Neutrophil (primary cell): ENCODE results near the gene INPP5A.
A peak's percentile ranks its signal among the peaks of the same experiment; 100 is the strongest.

ENCODE experiments used
- H3K27ac ChIP-seq: fragments of 200-600 bp; sonication (generic); 2 replicates; pipeline ENCODE4 v1.5.1; 2016; ENCODE audit warnings: mild to moderate bottlenecking, moderate library complexity
- H3K27me3 ChIP-seq: fragments of 200-600 bp; sonication (generic); 2 replicates; pipeline ENCODE4 v1.6.0; 2016; ENCODE audit warnings: mild to moderate bottlenecking
- H3K36me3 ChIP-seq: fragments of 200-600 bp; sonication (generic); 2 replicates; pipeline ENCODE4 v1.5.1; 2017
- H3K4me1 ChIP-seq, 2 experiments: fragments of 200-600 bp in 1 of 2; sonication (generic) in 1 of 2; 1 replicate in 1 of 2; 2 replicates in 1 of 2; pipeline versions ENCODE4 v1.5.1 to v1.6.1; 2013 to 2016; ENCODE audit warnings: low read depth in 1 of 2, low read length in 1 of 2, mild to moderate bottlenecking in 1 of 2, moderate library complexity in 1 of 2; ENCODE audit not compliant: control insufficient read depth in 1 of 2, insufficient read depth in 1 of 2
- H3K4me3 ChIP-seq, 2 experiments: fragments of 200-600 bp in 1 of 2; sonication (generic) in 1 of 2; 1 replicate in 1 of 2; 2 replicates in 1 of 2; pipeline ENCODE4 v1.5.1; 2013 to 2016; ENCODE audit warnings: low read depth in 1 of 2, low read length in 1 of 2, mild to moderate bottlenecking in 1 of 2, moderate library complexity in 1 of 2
- H3K9me3 ChIP-seq: fragments of 200-600 bp; sonication (generic); 2 replicates; pipeline ENCODE4 v1.5.1; 2016
- CTCF ChIP-seq: fragments of 200-600 bp; sonication (generic); IDR thresholded peaks from 2 replicates; pipeline ENCODE4 v1.5.1; 2016; ENCODE audit warnings: antibody characterized with exemption

The INPP5A gene

GRCh38 chr10:132627666-132628531 is 90.3 kb downstream of the INPP5A start:
- H3K36me3 ChIP-seq = no peaks in the 10 kb centered on the region
- H3K27me3 ChIP-seq = no peaks in the 10 kb centered on the region
- peak overlapping the region; percentile 48 for H3K27ac ChIP-seq
- H3K4me1 ChIP-seq = peaks cover 23 to 29% of the 10 kb centered on the region in 2 experiments
- no peak for TF ChIP-seq CTCF
- no peak overlapping the region for H3K4me3 ChIP-seq
- H3K9me3 ChIP-seq = no peaks in the 10 kb centered on the region

- no peak for TF ChIP-seq CTCF
Measured at GRCh38 chr10:132628966-132629900, 91.6 kb downstream of the INPP5A start.

GRCh38 chr10:132630156-132630555 is 92.6 kb downstream of the INPP5A start:
- H3K36me3 ChIP-seq = no peaks in the 10 kb centered on the region
- no peak overlapping the region for H3K27ac ChIP-seq
- H3K4me3 ChIP-seq = no peak overlapping the region
- TF ChIP-seq CTCF = no peak
- no peaks in the 10 kb centered on the region for H3K27me3 ChIP-seq
- H3K9me3 ChIP-seq = no peaks in the 10 kb centered on the region
- peaks cover 16 to 20% of the 10 kb centered on the region in 2 experiments for H3K4me1 ChIP-seq

More at GRCh38 chr10:132628966-132629900, 91.6 kb downstream of the INPP5A start:
- H3K27ac ChIP-seq = no peak overlapping the region
- no peaks in the 10 kb centered on the region for H3K9me3 ChIP-seq
- H3K36me3 ChIP-seq = no peaks in the 10 kb centered on the region
- H3K27me3 ChIP-seq = no peaks in the 10 kb centered on the region
- H3K4me1 ChIP-seq = peaks cover 23 to 29% of the 10 kb centered on the region in 2 experiments
- no peak overlapping the region for H3K4me3 ChIP-seq

GRCh38 chr10:132630666-132631337 is 93.2 kb downstream of the INPP5A start:
- H3K4me3 ChIP-seq = no peak overlapping the region
- peaks cover 9 to 15% of the 10 kb centered on the region in 2 experiments for H3K4me1 ChIP-seq
- H3K27ac ChIP-seq = no peak overlapping the region

More at GRCh38 chr10:132630666-132631337, 93.2 kb downstream of the INPP5A start:
- no peaks in the 10 kb centered on the region for H3K27me3 ChIP-seq
- H3K36me3 ChIP-seq = no peaks in the 10 kb centered on the region
- no peaks in the 10 kb centered on the region for H3K9me3 ChIP-seq
- TF ChIP-seq CTCF = no peak
